HepG2 (cell line): ENCODE data around the gene ATP2A3. TPM values are rescaled to one million over a fixed set of nuclear protein-coding genes. Genes with fewer than 3 reads are reported as not detected.

ENCODE experiments used
- GPN1 ChIP-seq: sonication (generic); formaldehyde crosslinking; IDR thresholded peaks from 2 replicates; pipeline ENCODE4 v1.5.1; 2020; ENCODE audit warnings: missing genetic modification reagents, borderline replicate concordance
- IKZF4 ChIP-seq: sonication (generic); formaldehyde crosslinking; IDR thresholded peaks from 2 replicates; pipeline ENCODE4 v1.5.1; 2020; ENCODE audit warnings: borderline replicate concordance, mild to moderate bottlenecking, low read depth, missing genetic modification reagents; ENCODE audit errors: not compliant biosample characterization
- KAT8 ChIP-seq: IDR thresholded peaks from 2 replicates; pipeline ENCODE4 v1.6.1; 2016; ENCODE audit warnings: missing genetic modification reagents, missing compliant biosample characterization
- SOX5 ChIP-seq: IDR thresholded peaks from 2 replicates; pipeline ENCODE4 v1.6.1; 2016; ENCODE audit warnings: borderline replicate concordance
- ZFP41 ChIP-seq: sonication (generic); formaldehyde crosslinking; IDR thresholded peaks from 2 replicates; pipeline ENCODE4 v1.4.0; 2020; ENCODE audit warnings: mild to moderate bottlenecking, missing genetic modification reagents, borderline replicate concordance
- ZFP62 ChIP-seq: sonication (generic); formaldehyde crosslinking; IDR thresholded peaks from 2 replicates; pipeline ENCODE4 v1.4.0; 2020; ENCODE audit warnings: missing genetic modification reagents
- ZNF224 ChIP-seq: sonication (generic); formaldehyde crosslinking; IDR thresholded peaks from 2 replicates; pipeline ENCODE4 v1.5.0; 2020; ENCODE audit warnings: mild to moderate bottlenecking, missing genetic modification reagents
- ZNF432 ChIP-seq: sonication (generic); formaldehyde crosslinking; IDR thresholded peaks from 2 replicates; pipeline ENCODE4 v1.5.0; 2020; ENCODE audit warnings: missing genetic modification reagents, mild to moderate bottlenecking, borderline replicate concordance
- ZNF550 ChIP-seq: sonication (generic); formaldehyde crosslinking; IDR thresholded peaks from 2 replicates; pipeline ENCODE4 v1.4.0; 2020; ENCODE audit warnings: mild to moderate bottlenecking, missing genetic modification reagents, borderline replicate concordance
- ZNF724P ChIP-seq: sonication (generic); formaldehyde crosslinking; IDR thresholded peaks from 2 replicates; pipeline ENCODE4 v1.8.0; 2022; ENCODE audit warnings: missing genetic modification reagents, borderline replicate concordance
- ZNF776 ChIP-seq: sonication (generic); formaldehyde crosslinking; IDR thresholded peaks from 2 replicates; pipeline ENCODE4 v1.4.0; 2020; ENCODE audit warnings: mild to moderate bottlenecking, missing genetic modification reagents
- ZNF816 ChIP-seq: sonication (generic); formaldehyde crosslinking; IDR thresholded peaks from 2 replicates; pipeline ENCODE4 v1.8.0; 2022; ENCODE audit warnings: missing genetic modification reagents, mild to moderate bottlenecking, borderline replicate concordance
- polyA plus RNA-seq, 8 experiments: library from polyadenylated mRNA; depleted of rRNA in 3 of 8; stranded (reverse) in 7 of 8; unstranded in 1 of 8; fragments of >200 nt; fragmentation: Illumina TruSeq in 4 of 8; extraction: Trizol in 4 of 8; gene quantifications; 2 replicates each; pipeline versions ENCODE4 v1.2.1 to v1.2.3, GENCODE V29; 2011 to 2016; ENCODE audit warnings: low read depth in 4 of 8, missing spikeins in 1 of 8, mixed read lengths in 1 of 8; ENCODE audit not compliant: insufficient read depth in 1 of 8
- total RNA-seq, 5 experiments: library from RNA; depleted of rRNA; stranded (reverse); fragments of >200 nt; fragmentation: Illumina TruSeq; extraction: Trizol; gene quantifications; 2 replicates each; pipeline ENCODE4 v1.2.3, GENCODE V29; 2016; ENCODE audit warnings: low read depth in 1 of 5
- TF ChIP-seq, protein P1 (sequence below): sonication (generic); formaldehyde crosslinking; IDR thresholded peaks from 2 replicates; pipeline ENCODE4 v1.9.0; 2021; ENCODE audit warnings: missing genetic modification reagents, borderline replicate concordance
- TF ChIP-seq, protein P2 (sequence below): sonication (generic); formaldehyde crosslinking; IDR thresholded peaks from 2 replicates; pipeline ENCODE4 v1.5.0; 2020; ENCODE audit warnings: mild to moderate bottlenecking, missing genetic modification reagents
- TF ChIP-seq, protein P3 (sequence below): fragments of 450-650 bp; IDR thresholded peaks from 2 replicates; pipeline ENCODE4 v1.6.1; 2017
- TF ChIP-seq, protein P4 (sequence below): fragments of 450-650 bp; IDR thresholded peaks from 2 replicates; pipeline ENCODE4 v1.6.1; 2017; ENCODE audit warnings: mild to moderate bottlenecking

The ATP2A3 gene
- total and polyA plus RNA-seq, 2 of the 13 experiments (the other 11 are each of a cell fraction or from before 2014, with no cell fraction given): 0.07 TPM; not detected in 1

DNA sequence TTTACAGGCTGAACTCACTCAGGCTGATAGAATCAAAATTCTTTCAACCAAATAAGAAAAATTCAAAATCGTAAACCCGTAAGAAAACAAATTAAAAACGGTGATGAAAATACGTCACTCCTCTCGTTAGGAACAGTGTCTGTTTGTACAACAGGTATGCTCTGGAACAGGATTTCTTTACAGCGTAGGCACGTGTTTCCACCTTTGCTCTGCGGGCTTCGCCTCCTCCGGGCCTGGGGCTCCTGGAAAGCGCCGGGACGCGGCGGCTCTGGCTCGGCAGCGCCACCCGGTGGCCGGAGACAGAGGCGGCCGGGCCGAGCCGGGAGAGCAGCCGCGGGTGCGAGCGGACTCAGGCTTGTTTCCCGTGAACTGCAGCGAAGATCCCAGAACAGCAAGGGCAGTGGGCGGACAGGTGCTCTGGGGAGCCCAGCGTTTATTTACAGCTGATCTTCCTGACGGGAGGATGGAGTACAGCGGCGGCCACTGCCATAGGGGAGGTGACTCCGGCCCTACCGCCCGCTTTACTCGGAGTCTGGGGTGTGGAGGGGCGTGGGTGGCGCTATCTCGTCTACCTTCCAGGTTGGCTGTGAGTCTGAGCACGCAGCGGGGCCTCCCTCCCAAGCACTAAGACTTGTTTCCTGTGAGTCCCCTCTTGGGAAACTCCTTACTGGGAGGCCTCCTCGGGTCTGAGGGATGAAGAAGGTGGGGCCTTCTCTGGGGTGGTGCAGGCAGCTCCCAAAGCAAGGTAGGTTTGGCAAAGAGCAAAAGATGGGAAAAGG lies 40.5 kb upstream of the ATP2A3 start (continued):
- TF ChIP-seq, protein P1, sequence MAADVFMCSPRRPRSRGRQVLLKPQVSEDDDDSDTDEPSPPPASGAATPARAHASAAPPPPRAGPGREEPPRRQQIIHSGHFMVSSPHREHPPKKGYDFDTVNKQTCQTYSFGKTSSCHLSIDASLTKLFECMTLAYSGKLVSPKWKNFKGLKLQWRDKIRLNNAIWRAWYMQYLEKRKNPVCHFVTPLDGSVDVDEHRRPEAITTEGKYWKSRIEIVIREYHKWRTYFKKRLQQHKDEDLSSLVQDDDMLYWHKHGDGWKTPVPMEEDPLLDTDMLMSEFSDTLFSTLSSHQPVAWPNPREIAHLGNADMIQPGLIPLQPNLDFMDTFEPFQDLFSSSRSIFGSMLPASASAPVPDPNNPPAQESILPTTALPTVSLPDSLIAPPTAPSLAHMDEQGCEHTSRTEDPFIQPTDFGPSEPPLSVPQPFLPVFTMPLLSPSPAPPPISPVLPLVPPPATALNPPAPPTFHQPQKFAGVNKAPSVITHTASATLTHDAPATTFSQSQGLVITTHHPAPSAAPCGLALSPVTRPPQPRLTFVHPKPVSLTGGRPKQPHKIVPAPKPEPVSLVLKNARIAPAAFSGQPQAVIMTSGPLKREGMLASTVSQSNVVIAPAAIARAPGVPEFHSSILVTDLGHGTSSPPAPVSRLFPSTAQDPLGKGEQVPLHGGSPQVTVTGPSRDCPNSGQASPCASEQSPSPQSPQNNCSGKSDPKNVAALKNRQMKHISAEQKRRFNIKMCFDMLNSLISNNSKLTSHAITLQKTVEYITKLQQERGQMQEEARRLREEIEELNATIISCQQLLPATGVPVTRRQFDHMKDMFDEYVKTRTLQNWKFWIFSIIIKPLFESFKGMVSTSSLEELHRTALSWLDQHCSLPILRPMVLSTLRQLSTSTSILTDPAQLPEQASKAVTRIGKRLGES (CRISPR knock-in tag): peak; percentile 90
- TF ChIP-seq, protein P2, sequence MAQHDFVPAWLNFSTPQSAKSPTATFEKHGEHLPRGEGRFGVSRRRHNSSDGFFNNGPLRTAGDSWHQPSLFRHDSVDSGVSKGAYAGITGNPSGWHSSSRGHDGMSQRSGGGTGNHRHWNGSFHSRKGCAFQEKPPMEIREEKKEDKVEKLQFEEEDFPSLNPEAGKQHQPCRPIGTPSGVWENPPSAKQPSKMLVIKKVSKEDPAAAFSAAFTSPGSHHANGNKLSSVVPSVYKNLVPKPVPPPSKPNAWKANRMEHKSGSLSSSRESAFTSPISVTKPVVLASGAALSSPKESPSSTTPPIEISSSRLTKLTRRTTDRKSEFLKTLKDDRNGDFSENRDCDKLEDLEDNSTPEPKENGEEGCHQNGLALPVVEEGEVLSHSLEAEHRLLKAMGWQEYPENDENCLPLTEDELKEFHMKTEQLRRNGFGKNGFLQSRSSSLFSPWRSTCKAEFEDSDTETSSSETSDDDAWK (CRISPR knock-in tag): no peak
- TF ChIP-seq KAT8 (peak; percentile 79), ZNF724P (CRISPR knock-in tag) (no peak; the same call in 1 of the 2 replicates), IKZF4 (CRISPR knock-in tag) (no peak), ZNF550 (no peak), ZNF432 (no peak), SOX5 (CRISPR knock-in tag) (0 out of 2 replicates have a peak, but pooled peaks have one; percentile 34), ZNF224 (no peak), ZFP62 (CRISPR knock-in tag) (0 out of 2 replicates have a peak, but pooled peaks have one; percentile 59), ZNF816 (no peak), ZNF776 (CRISPR knock-in tag) (no peak), GPN1 (CRISPR knock-in tag) (no peak), ZFP41 (no peak)
- TF ChIP-seq, protein P3, sequence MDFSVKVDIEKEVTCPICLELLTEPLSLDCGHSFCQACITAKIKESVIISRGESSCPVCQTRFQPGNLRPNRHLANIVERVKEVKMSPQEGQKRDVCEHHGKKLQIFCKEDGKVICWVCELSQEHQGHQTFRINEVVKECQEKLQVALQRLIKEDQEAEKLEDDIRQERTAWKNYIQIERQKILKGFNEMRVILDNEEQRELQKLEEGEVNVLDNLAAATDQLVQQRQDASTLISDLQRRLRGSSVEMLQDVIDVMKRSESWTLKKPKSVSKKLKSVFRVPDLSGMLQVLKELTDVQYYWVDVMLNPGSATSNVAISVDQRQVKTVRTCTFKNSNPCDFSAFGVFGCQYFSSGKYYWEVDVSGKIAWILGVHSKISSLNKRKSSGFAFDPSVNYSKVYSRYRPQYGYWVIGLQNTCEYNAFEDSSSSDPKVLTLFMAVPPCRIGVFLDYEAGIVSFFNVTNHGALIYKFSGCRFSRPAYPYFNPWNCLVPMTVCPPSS: no peak
- TF ChIP-seq, protein P4, sequence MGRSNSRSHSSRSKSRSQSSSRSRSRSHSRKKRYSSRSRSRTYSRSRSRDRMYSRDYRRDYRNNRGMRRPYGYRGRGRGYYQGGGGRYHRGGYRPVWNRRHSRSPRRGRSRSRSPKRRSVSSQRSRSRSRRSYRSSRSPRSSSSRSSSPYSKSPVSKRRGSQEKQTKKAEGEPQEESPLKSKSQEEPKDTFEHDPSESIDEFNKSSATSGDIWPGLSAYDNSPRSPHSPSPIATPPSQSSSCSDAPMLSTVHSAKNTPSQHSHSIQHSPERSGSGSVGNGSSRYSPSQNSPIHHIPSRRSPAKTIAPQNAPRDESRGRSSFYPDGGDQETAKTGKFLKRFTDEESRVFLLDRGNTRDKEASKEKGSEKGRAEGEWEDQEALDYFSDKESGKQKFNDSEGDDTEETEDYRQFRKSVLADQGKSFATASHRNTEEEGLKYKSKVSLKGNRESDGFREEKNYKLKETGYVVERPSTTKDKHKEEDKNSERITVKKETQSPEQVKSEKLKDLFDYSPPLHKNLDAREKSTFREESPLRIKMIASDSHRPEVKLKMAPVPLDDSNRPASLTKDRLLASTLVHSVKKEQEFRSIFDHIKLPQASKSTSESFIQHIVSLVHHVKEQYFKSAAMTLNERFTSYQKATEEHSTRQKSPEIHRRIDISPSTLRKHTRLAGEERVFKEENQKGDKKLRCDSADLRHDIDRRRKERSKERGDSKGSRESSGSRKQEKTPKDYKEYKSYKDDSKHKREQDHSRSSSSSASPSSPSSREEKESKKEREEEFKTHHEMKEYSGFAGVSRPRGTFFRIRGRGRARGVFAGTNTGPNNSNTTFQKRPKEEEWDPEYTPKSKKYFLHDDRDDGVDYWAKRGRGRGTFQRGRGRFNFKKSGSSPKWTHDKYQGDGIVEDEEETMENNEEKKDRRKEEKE: no peak
